Stimulated activated CD8-positive, alpha-beta memory T cell treated with anti-CD3 and anti-CD28 coated beads, Interleukin-7, amount 100 ng/mL, for 1 hour (primary cell): ENCODE results near the gene TTC28.
"Not testable (repeated sequence)": the region's sequence is repeated elsewhere in the genome, so short reads cannot be mapped to it uniquely, and the experiment has no call there.

ENCODE experiments used
- DNase-seq, 2 donors: peaks; one replicate each; pipeline ENCODE4 v3.0.0-alpha.2; 2020; ENCODE audit warnings: low read depth in 2 of 2

The TTC28 gene

DNA sequence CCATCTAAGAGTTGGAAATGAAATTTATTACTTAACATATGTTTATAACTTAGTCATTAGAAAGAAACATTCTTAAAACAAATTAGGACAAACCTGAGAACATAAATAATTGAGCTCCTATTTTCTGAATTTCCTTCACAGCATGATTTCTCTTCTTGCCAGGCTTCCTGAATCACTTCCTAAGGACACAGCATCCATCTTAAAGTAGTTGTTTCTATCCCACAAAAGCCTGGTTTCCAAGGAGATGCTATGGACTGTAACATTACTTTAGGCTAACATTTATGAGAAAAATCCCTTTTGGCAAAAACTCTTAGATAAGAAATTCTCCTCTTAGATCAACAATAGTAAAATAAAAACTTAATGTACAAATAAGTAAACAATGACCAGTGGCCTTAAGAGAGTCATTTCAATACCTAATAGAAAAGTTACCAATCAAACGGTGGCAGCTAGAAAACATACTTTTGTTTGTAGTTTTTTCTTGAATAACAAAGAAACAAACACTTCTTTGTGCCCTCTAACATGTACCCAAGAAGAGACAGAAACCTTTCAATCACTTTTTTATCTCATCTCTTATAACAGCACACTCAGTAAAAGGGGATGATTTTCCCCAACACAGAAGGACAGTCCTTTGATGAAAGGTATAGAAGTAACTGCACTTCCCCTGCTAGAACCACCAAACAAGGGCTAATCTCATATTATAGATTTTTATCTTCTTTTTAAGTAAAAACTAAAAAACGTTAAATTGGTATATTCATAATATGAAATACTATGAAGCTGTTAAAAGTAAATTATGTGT, 74.5 kb downstream of the TTC28 start:
- no peak for DNase-seq

DNA sequence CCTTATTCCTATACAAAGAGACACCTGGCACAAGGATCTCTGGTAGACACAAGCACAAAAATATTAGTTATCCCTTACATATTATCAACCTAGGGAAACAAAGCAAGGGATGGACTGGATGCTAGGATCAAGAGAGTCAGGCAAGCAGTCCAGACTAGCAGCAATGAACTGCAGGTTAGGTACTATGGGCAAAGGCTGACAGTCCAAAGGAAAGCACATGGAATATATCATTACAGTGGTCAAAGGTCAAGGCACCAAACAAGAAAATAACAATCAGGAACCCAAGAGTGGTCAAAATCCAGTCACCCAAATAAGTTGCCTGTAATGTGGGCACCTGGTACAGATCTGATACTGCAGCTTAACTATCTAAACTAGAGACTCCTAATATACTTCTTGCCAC, 77.7 kb downstream of the TTC28 start:
- no peak for DNase-seq

DNA sequence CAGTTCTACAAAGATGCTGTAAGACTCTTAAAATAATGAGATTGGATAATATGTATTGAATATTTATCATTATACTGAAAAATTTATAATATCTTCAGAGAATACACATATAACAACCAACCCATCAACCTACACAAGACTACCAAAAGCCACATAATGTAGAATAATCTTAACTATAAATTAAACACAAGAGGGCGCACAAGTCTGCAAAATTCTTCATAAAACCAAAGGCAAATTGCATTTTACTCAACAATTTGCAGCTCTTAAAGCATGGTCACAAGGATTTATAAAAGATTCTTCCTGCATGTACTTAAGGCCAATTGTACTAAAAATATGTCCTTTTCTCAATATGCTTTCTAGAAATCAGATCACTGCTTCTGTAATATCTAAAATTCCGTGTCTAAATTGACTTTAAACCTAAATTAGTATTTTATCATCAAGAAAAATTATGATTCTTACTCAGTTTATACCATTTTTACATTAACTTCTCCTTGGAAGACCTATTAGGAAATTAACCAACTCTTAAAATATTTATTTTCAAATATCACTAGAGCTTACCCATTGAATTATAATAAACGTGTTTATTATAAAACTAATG, 79.0 kb downstream of the TTC28 start:
- DNase-seq: no peak

DNA sequence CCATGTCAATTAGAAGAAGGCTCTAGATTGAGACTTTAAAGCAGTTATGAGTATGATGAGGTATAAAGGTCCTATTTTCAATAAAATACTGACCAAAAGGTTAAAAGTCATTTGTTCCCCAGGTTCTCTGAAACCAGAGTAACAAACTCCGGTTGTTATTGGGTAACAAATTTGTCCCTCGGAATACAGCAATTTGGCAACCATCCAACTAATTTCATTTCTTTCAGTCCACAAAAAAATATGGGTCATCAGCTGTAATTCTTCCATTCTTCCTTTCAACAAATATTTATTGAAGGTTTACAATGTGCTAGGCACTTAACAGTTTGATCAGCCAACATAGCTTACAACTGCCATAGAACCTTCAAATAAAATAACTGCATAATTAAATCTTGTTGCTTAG, 79.9 kb downstream of the TTC28 start:
- DNase-seq: no peak

DNA sequence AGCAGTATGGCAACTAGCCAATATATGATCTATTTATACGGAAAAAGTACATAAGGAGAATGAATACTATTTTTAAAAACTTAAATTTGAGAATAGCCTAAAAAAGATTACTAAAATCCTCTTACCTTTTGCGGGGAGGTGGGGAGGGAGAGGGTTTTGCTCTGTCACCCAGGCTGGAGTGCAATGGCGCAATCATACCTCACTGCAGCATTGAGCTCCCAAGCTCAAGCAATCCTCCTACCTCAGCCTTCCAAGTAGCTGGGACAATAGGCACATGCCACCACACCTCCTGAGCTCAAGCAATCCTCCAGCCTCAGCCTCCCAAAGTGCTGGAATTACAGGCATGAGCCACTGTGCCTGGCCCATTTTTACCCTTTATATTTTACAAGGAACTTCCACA, 82.0 kb downstream of the TTC28 start:
- DNase-seq: no peak

DNA sequence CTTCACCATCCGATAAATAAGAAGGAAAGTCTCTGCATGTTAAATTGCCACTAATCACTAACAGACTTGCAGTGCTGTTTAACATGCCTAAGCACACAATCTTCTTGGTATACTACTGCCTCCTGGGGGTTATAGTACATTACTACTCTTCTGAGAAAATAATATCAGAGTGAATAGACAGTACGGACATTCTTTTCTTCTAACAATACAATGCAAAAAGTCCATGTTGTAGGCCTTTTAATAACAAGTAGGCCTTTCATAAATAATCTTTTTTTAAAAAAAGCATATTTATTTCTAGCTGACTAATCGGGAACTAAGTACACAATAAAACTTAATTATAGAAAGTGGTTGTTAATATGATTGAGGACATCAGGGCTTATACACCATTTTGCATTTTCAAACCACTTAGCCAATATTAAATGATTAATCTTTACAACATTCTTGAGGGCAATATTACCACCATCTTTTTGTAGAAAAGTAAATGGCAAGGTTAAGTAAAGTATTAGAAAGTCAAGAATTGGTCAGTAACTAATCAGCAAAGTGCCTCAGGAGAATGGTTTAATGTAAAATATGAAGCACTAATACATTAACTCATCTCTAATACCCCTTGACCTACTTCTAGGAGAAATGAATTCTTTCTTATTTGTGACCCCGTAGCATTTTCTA, 84.7 kb downstream of the TTC28 start:
- DNase-seq: no peak

DNA sequence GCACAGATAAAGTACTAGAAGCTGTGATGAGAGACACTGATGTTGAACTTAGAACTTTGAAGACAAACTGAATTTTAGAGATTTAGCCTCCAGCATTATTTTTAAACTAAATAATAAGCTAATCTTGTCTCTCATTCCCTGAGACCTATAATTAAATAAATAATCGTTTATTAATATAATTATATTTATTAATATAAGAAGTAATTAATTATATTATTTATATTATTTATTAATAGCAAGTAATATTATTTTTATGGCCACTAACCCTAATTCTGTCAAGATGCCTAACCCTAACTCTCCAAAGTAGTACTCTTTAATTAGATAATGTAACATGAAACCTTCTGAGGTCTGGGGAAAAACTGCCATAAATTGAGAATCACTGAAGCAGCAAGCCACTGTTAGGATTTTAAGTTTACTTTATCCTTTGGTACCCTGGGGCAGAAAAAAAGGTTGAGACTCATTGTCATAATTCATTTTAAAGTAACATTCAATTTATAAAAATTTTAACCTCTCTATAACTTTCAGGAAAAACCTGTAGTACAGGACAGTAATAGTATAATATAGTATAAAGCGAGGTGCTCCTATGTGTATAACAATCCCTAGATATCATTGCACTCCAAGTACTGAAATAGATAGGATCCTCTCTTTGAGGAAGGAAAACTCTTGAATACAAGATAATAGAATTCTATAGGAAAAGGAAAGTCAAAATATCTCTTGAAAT, 85.4 kb downstream of the TTC28 start:
- DNase-seq: no peak

DNA sequence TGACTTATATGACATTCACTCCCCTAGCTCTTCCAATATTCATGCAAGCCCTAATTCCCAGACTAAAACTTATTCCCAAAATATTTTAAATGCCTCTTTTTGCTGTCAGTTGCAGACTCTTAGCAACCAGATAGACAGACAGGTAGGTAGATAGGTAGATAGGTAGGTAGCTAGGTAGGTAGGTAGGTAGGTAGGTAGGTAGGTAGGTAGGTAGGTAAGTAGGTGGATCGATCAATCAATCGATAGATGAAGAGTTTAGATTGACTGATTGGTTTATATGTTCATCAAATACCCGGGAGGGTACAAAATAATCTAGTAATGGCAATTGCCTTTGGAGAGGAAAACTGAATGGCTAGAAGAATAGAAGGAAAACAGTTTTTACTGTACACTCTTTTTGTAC, 86.3 kb downstream of the TTC28 start:
- DNase-seq: no peak

DNA sequence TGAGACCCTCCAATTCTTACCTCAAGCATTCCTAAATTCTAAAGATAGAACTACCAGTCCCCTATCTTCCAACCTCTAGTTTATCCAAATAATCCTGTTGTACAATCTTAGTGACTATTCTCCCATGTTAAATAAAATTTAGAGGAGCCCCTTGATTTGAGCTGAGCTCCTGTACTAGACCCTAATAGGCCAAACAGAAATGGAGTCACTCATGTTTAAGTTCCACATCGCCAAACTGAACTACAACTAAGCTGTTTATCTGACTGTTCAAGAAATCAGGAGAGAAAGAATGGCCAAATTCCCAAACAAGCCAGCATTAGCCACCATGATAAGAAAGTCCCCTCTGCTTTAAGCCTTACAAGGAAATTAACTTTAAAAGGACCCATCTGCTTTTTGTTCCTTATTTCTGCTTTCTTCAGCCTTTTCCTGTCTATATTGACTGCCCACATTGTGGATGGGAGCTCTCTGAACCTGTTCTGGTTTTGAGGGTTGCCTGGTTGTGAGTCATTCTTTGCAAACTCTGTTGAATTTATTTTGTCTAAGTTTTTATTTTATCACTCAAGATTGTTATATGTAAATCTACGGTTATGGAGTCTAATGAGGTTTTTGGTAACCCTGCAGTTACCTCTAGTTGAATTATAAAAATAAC, 90.4 kb downstream of the TTC28 start:
- DNase-seq: no peak

DNA sequence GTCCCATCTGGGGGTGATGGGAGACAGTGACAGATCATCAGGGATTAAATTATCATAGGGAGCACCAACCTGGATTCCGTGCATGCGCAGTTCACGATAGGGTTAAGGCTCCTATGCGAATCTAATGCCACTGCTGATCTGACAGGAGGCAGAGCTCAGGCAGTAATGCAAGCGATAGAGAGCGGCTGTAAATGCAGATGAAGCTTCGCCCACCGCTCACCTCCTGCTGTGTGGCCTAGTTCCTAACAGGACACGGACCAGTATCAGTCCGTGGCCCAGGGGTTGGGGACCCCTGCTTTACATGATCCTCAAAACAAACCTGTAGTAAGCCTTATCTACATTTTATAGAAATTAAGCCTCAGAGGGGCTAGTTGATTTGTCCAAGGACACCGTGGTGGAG, 94.3 kb downstream of the TTC28 start:
- no peak for DNase-seq

DNA sequence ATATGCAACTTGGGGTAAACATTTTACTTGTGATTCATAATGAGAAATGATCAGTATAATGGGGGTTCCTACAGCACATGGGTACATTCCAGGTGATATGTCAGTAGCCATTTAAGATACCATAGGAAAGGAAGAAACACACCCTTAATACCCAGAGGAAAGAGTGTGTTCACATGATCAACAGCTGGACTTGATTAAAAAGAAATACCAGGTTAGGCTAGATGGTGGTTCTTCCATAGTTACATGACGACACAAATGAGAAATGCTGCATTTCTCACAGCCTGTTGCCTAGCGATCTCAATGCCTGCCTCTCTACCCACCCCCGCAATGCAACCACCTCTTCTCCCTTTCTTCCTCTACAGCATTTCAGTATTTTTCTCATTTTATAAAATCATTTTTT, 96.8 kb downstream of the TTC28 start:
- no peak for DNase-seq

DNA sequence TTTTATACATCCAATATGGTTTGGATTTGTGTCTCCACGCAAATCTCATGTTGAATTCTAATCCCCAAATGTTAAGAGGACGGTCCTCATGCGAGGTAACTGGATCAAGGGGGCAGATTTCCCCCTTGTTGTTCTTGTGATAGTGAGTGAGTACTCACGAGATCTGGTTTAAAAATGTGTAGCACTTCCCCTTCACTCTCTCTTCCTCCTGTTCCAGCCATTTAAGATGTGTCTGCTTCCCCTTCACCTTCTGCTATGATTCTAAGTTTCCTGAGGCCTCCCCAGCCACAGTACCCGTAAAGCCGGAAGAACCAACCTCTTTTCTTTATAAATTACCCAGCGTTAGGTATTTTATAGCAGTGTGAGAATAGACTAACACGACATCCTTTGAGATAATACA, 98.6 kb downstream of the TTC28 start:
- DNase-seq: no peak

DNA sequence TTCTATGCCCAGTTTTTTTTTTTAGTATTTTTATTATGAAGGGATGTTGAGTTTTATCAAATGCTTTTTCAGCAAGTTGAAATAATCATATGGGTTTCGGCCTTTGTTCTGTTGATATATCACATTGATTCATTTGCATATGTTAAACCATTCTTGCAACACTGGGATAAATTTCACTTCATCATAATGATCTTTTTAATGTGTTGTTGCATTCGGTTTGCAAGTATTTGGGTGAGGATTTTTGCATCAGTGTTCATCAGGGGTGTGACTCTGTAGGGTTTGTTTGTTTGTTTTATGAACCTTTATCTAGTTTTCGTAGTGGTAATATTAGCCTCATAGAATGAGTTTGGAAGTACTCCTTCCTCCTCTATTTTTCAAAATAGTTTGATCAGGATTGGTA, 103.5 kb downstream of the TTC28 start:
- DNase-seq: no peak

DNA sequence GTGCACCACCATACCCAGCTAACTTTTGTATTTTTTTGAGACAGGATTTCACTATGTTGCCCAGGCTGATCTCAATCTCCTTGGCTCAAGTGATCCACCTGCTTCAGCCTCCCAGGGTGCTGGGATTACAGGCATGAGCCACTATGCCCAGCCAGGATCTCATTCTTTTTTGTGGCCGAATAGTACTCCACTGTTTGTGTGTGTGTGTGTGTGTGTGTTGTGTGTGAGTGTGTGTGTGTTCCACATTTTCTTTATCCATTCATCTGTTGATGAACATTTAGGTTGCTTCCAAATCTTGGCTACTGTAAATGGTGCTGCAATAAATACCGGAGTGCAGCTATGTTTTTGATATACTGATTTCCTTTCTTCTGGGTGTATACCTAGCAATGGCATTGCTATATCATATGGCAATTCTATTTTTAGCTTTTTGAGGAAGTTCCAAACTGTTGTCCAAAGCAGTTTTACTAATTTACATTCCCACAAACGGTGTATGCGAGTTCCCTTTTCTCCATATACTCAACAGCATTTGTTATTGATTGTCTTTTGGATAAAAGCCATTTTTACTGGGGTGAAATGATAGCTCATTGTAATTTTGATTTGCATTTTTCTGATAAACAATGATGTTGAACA, 105.4 kb downstream of the TTC28 start:
- DNase-seq: no peak

DNA sequence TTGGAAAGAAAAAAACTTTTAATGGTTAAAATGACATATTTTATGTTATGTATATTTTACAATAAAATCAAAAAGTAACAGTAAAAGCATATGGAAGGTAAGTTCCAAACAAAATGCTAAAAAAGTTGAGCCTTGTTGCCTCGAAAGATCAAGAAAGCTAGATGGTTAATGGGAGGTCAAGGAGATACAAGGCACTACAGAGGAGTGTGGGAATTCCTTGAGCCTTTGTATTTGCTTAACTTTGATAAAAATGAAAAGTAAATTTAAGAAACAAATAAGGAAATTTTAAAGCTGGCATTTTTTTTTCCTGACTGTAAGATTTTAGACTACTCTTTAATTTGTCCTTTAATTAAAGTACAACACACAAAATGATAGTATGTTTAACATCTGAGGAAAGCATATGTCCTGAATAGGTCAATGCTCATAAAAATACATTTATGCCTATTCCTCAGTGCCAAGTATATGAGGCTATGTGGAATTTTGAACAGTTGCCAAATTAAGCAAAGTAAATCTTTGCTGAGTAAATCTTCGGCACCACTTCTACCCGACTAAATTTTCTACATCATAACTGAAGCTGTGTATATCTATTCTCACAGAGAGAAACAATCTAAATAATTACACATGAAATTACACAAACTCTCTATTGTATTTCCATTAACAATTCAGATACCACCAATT, 108.8 kb downstream of the TTC28 start:
- no peak for DNase-seq

DNA sequence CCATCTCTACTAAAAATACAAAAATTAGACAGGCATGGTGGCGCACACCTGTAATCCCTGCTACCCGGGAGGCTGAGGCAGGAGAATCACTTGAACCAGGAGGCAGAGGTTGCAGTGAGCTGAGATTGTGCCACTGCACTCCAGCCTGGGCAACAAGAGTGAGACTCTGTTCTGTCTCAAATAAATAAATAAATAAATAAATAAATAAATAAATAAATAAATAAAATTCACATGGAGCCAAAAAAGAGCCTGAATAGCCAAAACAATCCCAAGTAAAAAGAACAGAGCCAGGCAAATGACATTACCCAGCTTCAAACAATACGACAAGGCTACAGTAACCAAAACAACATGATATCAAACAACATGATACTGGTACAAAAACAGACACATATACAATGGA, 110.7 kb downstream of the TTC28 start:
- not testable (repeated sequence) for DNase-seq

DNA sequence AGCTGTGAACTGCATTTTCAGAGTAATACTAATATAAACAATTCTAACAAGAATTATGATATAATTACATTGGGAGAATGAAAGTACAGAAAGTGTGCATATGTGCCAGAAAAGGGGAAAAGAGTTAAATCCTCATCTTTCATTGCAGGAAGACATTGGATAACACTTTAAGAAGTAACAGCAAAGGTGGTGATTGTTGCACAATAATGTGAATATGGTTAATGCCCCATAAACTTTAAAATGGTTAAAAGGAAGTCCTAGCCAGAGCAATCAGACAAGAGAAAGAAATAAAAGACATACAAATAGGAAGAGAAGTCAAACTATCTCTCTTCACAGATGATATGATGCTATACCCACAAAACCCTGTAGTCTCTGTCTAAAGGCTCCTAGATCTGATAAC, 111.5 kb downstream of the TTC28 start:
- DNase-seq: no peak

DNA sequence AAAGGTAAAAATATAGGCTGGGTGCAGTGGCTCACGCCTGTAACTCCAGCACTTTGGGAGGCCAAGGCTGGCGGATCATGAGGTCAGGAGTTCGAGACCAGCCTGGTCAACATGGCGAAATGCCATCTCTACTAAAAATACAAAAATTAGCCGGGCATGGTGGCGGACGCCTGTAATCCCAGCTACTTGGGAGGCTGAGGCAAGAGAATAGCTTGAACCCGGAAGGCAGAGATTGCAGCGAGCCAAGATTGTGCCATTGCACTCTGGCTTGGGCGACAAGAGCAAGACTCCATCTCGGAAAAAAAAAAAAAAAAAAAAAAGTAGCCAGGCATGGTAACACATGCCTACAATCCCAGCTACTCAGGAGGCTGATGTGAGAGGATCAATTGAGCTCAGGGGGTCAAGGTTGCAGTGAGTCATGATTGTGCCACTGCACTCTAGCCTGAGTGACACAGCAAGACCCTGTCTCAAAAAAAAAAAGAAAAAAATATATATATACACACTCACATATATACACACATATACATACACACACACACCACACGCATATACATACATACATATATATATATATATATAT, 112.6 kb downstream of the TTC28 start:
- not testable (repeated sequence) for DNase-seq

DNA sequence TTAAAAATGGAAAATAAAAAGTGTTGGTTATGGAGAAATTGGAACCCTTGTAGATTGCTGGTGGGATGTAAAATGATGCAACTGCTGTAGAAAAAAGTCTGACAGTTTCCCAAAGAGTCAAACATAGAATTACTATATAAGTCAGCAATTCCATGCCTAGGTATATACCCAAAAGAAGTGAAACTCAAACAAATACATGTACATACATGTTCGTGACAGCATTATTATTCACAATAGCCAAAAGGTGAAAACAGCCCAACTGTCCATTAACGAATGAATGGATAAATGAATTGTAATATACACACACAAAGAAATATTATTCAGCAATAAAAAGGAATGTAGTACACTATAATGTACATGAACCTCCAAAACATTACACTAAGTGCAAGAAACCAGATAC, 116.0 kb downstream of the TTC28 start:
- DNase-seq: no peak

DNA sequence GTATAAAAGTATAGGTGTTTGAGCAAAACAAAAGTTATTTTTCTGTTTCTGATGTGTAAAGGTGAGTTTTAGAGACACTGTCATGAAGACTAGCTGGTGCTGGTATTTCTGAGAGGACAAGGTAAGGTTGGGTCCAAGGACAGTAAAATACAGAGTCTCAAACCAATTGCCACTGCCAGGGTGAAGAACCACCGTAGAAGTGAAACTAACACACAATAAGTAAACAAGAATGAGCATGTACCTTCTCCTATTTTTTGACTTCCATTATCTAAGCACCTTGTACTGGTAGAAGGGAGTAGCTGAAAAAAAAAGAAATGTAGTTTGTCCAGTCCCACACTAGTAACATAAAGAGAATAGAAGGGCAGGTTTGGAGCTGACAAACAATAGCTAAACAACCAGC, 117.3 kb downstream of the TTC28 start:
- no peak for DNase-seq

DNA sequence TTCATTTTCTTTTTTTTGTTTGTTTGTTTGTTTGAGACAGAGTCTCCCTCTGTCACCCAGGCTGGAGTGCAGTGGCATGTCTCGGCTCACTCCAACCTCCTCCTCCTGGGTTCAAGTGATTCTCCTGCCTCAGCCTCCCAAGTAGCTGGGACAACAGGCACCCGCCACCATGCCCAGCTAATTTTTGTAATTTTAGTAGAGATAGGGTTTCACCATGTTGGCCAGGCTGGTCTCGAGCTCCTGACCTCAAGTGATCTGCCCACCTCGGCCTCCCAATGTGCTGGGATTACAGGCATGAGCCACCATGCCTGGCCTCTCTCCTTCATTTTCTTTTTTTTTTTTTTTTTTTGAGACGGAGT, 118.9 kb downstream of the TTC28 start:
- DNase-seq: not testable (repeated sequence)
